HAP-1 (cell line): ENCODE measurements around the gene NEUROD6.

Experiments used
- DNase-seq, 2 experiments: peaks; one replicate each; pipeline ENCODE4 v3.0.0-alpha.2; 2016 to 2020; ENCODE audit warnings: low spot score in 2 of 2
- H3K27me3 ChIP-seq: fragments of 250-450 bp; sonication (Bioruptor Pico); 2 replicates; pipeline ENCODE4 v1.5.1; 2020; ENCODE audit warnings: low read depth, mild to moderate bottlenecking, moderate library complexity
- H3K36me3 ChIP-seq: fragments of 250-450 bp; sonication (Bioruptor Pico); replicated peaks from 2 replicates; pipeline ENCODE4 v1.5.1; 2020; ENCODE audit warnings: mild to moderate bottlenecking
- H3K4me1 ChIP-seq: fragments of 250-450 bp; sonication (Bioruptor Pico); 2 replicates; pipeline ENCODE4 v1.5.1; 2020; ENCODE audit warnings: mild to moderate bottlenecking
- H3K4me3 ChIP-seq: fragments of 250-450 bp; sonication (Bioruptor Pico); 2 replicates; pipeline ENCODE4 v1.5.1; 2020; ENCODE audit warnings: mild to moderate bottlenecking, moderate library complexity
- H3K9me3 ChIP-seq: fragments of 250-450 bp; sonication (Bioruptor Pico); 2 replicates; pipeline ENCODE4 v1.5.1; 2020; ENCODE audit warnings: mild to moderate bottlenecking, moderate library complexity
- in situ Hi-C: fragments of 300-500 bp; cut with MboI; formaldehyde crosslinking; loops from 3 replicates; pipeline ENCODE4 v1.14.3; 2020; ENCODE audit warnings: low sequenced_read_pairs, inconsistent platforms, mixed read lengths

Gene NEUROD6

DNA sequence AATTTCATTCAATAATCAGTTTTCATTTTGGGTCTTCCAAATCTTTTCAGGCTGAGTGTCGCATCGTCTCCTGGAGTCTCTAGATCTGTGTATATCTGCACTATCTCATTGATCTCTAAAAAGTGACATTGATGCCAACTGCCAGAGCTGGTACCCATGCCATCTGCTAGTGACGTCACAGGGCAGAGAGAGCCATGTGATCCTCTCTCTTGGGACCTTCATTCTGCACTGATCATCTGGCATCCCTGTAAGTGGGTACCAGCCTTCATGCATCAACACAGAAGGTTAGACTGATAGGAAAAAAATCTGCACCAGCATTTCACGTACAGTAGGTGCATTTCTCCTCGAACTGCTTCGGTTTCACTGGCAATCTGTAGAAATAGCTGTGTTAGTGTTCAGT is at the start of gene NEUROD6:
Gene NEUROD6, minus strand, starts transcription at position 124 of the 400 bp plus-strand sequence. CDS start 1,458 bp downstream, outside the sequence.
- no peaks in the 10 kb centered on the region for H3K36me3 ChIP-seq
- H3K4me1 ChIP-seq = no peaks in the 10 kb centered on the region
- no peak within 1 kb of the TSS for H3K4me3 ChIP-seq
- no peaks in the 10 kb centered on the region for H3K27me3 ChIP-seq
- no peak for DNase-seq
- in situ Hi-C loops = no loop called here
- H3K9me3 ChIP-seq = no peaks in the 10 kb centered on the region

DNA sequence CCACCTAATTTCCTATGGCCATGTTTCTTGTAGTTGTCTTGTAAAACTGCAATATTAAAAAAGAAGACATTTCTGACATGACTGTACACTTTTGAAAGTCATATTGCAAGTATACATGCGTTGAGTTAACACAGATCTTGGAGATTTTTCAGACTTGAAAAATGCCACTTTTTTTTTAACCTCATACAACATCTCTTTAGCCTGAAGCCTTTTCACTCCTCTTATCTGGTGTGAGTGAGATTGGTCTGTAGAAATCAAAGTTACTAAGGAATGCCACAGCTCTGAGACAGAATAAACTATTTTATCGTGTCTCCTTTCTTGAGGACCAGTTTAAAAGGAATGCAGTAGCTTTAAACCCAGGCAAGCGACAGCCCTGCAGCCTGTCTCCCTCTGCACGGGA is 43.9 kb upstream of the NEUROD6 start:
- Histone ChIP-seq H3K27me3 (no peaks in the 10 kb centered on the region), H3K9me3 (no peaks in the 10 kb centered on the region), H3K4me3 (no peak overlapping the region), H3K36me3 (no peaks in the 10 kb centered on the region), H3K4me1 (no peaks in the 10 kb centered on the region)
- DNase-seq = no peak
- in situ Hi-C loops = no loop called here

DNA sequence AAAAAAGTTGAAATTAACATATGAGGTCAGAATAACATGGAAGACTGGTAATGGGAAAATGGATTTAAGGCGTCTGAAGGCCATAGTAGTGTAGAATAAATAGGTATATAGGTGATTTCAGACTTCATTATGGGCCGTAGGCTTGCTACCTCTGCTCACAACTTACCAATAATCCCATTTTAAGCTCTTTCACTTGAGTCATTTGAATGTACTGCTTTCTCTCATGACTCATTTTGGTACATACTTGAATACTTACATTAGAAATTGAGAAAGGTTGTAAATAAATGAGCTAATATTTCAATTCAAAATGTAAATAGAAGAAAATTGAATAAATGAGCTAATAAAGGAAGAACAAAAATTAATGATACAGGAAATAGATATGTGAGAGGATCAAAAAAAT is 42.2 kb upstream of the NEUROD6 start:
- Histone ChIP-seq H3K27me3 (no peaks in the 10 kb centered on the region), H3K9me3 (no peaks in the 10 kb centered on the region), H3K36me3 (no peaks in the 10 kb centered on the region), H3K4me1 (no peaks in the 10 kb centered on the region), H3K4me3 (no peak overlapping the region)
- in situ Hi-C loops = no loop called here
- DNase-seq = no peak

GRCh38 chr7:31373337-31374289 is 33.1 kb upstream of the NEUROD6 start:
- H3K4me3 ChIP-seq = no peak overlapping the region
- H3K4me1 ChIP-seq = no peaks in the 10 kb centered on the region
- no peaks in the 10 kb centered on the region for H3K9me3 ChIP-seq
- no peaks in the 10 kb centered on the region for H3K36me3 ChIP-seq
- in situ Hi-C loops = loop anchor here (10.0 kb wide), 2 partner anchors 261 to 361 kb away; no protein-coding TSS in a partner anchor
- peaks cover 5% of the 10 kb centered on the region for H3K27me3 ChIP-seq
- peak; percentile 48 to 67 for DNase-seq

GRCh38 chr7:31372231-31372959 is 31.9 kb upstream of the NEUROD6 start:
- DNase-seq = no peak
- no peak overlapping the region for H3K4me3 ChIP-seq
- no peaks in the 10 kb centered on the region for H3K4me1 ChIP-seq
- H3K27me3 ChIP-seq = peaks cover 5% of the 10 kb centered on the region
- in situ Hi-C loops = loop anchor here (10.0 kb wide), 2 partner anchors 262 to 362 kb away; no protein-coding TSS in a partner anchor
- no peaks in the 10 kb centered on the region for H3K9me3 ChIP-seq
- H3K36me3 ChIP-seq = no peaks in the 10 kb centered on the region

DNA sequence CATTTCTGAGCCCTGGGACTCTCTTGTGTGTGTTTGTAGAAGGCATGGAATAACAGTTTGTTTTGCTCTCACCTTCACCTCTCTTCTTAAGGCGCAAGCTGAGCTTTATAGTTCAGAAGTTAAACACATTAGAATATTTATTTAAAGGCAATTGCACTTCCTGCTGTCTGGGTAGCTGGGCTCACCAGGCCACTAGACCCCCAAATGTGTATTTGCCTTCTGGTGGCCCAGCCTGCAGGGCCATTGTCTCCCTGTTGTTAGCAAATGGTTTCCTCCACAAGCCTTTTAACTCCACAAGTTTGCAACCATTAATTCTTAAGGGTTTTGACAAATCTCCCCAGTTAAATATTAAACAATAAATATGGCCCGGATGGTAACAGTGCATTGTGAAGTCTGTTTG is 31.1 kb upstream of the NEUROD6 start:
- Histone ChIP-seq H3K9me3 (no peaks in the 10 kb centered on the region), H3K4me1 (no peaks in the 10 kb centered on the region), H3K27me3 (peaks cover 5% of the 10 kb centered on the region), H3K36me3 (no peaks in the 10 kb centered on the region), H3K4me3 (no peak overlapping the region)
- in situ Hi-C loops = loop anchor here (10.0 kb wide), 2 partner anchors 263 to 363 kb away; no protein-coding TSS in a partner anchor
- no peak for DNase-seq

DNA sequence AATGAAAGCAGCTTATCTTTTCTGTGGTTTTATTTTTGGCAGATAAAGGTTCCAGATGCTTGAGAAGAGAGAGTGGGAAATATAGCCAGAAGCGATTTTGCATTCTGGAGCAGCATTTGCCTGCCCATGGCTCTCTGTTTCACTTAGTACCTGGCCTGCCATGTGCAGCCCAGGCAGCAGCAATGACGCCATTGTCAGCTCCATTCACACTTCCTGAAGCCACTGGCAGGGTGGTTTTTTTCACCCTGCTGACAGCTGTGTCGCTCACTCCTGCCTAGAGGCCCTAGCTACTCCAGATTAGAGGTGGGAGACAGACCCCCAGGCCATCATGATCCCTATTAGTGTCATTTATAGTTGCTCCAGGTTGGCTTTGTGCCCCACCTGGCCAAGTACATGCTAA is 30.1 kb upstream of the NEUROD6 start:
- H3K36me3 ChIP-seq = no peaks in the 10 kb centered on the region
- no peak overlapping the region for H3K4me3 ChIP-seq
- no peaks in the 10 kb centered on the region for H3K4me1 ChIP-seq
- no peak for DNase-seq
- no peaks in the 10 kb centered on the region for H3K9me3 ChIP-seq
- in situ Hi-C loops = loop anchor here (10.0 kb wide), 2 partner anchors 264 to 364 kb away; no protein-coding TSS in a partner anchor
- peaks cover 5% of the 10 kb centered on the region for H3K27me3 ChIP-seq

GRCh38 chr7:31368620-31369019 is 28.1 kb upstream of the NEUROD6 start:
- in situ Hi-C loops = no loop called here
- Histone ChIP-seq H3K9me3 (no peaks in the 10 kb centered on the region), H3K27me3 (peaks cover 5% of the 10 kb centered on the region), H3K4me1 (no peaks in the 10 kb centered on the region), H3K36me3 (no peaks in the 10 kb centered on the region), H3K4me3 (no peak overlapping the region)
- no peak for DNase-seq

- no peaks in the 10 kb centered on the region for H3K27me3 ChIP-seq
- H3K9me3 ChIP-seq = no peaks in the 10 kb centered on the region
- in situ Hi-C loops = no loop called here
- no peak for DNase-seq
- no peak overlapping the region for H3K4me3 ChIP-seq
- H3K36me3 ChIP-seq = no peaks in the 10 kb centered on the region
- no peaks in the 10 kb centered on the region for H3K4me1 ChIP-seq
These were observed 23.0 kb upstream of the NEUROD6 start for GRCh38 chr7:31363496-31363895.

DNA sequence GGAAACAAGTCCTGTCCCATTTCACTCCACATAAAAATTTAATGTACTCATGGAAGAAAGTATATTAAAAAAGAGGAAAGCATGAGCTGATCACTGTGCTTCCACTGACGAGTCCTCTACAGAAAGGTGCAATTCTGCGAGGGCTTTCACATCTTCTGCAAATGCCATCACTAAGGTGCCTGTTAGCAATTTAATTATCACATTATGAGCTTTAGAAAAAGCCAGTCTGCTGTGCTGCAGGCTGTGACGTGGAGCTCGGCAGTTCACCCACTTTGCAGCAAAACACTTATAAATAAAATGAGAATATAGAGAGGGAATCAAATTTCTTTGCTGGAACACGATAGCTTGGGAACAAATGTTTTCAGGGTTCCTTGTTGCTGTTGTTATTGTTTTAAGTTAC is 22.5 kb upstream of the NEUROD6 start:
- no peaks in the 10 kb centered on the region for H3K27me3 ChIP-seq
- no peaks in the 10 kb centered on the region for H3K36me3 ChIP-seq
- H3K9me3 ChIP-seq = no peaks in the 10 kb centered on the region
- in situ Hi-C loops = no loop called here
- H3K4me1 ChIP-seq = no peaks in the 10 kb centered on the region
- DNase-seq = no peak
- H3K4me3 ChIP-seq = no peak overlapping the region

DNA sequence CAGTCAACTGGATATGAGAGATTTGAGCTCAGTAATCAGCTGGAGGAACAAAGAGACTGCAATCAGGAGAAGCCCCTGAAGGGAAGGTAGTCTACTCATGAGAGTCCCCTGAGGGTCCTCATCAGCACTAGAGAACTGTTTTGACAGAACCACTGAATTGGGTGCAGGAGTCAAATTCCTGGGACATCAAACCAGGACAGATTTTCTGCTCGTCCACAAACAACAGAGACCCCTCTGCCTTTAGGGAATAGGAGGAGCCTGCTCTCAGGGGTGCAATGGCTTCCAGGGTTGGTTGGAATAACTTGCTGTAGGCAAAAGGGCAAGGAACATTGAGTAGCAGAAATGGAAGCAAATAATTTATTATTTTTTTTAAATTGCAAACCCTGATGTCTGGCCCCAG is 21.9 kb upstream of the NEUROD6 start:
- Histone ChIP-seq H3K4me3 (no peak overlapping the region), H3K4me1 (no peaks in the 10 kb centered on the region), H3K36me3 (no peaks in the 10 kb centered on the region), H3K27me3 (no peaks in the 10 kb centered on the region), H3K9me3 (no peaks in the 10 kb centered on the region)
- DNase-seq = no peak
- in situ Hi-C loops = no loop called here

DNA sequence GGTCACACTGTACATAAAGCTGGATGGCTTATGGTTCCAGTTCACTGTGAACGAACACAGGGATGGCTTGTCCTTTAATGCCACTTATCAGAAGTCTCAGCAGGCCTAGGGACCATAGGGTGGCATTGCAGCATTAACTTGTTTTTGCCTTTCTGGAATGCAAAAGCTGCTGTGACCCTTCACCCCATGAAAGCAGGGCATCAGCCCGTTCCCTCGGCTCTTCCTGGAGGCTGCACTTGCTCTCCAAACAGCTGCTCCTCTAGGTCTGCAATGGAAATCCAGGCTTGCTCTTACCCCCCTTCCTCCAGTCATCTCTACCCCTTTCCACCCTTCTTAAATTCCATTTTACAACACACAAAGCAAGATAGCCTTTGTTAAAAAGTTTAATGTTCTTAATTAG is 17.9 kb upstream of the NEUROD6 start:
- no peaks in the 10 kb centered on the region for H3K27me3 ChIP-seq
- DNase-seq = no peak
- no peaks in the 10 kb centered on the region for H3K9me3 ChIP-seq
- H3K36me3 ChIP-seq = no peaks in the 10 kb centered on the region
- in situ Hi-C loops = no loop called here
- H3K4me3 ChIP-seq = no peak overlapping the region
- H3K4me1 ChIP-seq = no peaks in the 10 kb centered on the region

DNA sequence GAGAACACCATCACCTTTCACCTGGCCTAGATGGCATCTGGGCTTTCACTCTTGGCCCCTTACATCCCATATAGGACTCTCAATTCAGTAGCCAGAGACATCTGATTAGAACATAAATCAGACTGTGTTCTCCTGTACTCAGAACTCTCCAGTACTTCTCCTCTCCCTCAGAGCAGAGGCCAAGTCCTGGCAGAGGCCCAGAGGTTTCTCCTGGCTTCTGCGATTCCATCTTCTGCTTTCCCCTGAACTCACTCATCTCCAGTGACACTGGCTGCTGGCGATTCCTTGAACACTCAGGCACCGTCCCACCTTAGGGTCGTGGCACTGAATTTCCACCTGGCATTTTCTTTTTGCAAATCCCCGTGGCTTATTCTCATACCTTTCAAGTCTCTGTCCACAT is 4.9 kb upstream of the NEUROD6 start:
- Histone ChIP-seq H3K4me3 (no peak overlapping the region), H3K36me3 (no peaks in the 10 kb centered on the region), H3K4me1 (no peaks in the 10 kb centered on the region), H3K9me3 (no peaks in the 10 kb centered on the region), H3K27me3 (no peaks in the 10 kb centered on the region)
- no peak for DNase-seq
- in situ Hi-C loops = no loop called here
